HFFc6 (cell line): ENCODE results near the gene PPFIBP1. TPM values are rescaled to one million over a fixed set of nuclear protein-coding genes. Genes with fewer than 3 reads are reported as not detected.

ENCODE experiments used
- DNase-seq: peaks from one replicate; pipeline ENCODE4 v3.0.0-alpha.2; 2018
- H3K27ac Mint-ChIP-seq: 2 replicates; pipeline ENCODE4 v1.8.0; 2020; ENCODE audit warnings: mild to moderate bottlenecking, mixed read lengths
- H3K27me3 Mint-ChIP-seq: 2 replicates; pipeline ENCODE4 v1.8.0; 2021; ENCODE audit warnings: mild to moderate bottlenecking, moderate library complexity, mixed read lengths; ENCODE audit not compliant: insufficient read depth
- H3K36me3 Mint-ChIP-seq: 2 replicates; pipeline ENCODE4 v1.8.0; 2021; ENCODE audit warnings: low read depth, mixed read lengths
- H3K4me1 Mint-ChIP-seq: 2 replicates; pipeline ENCODE4 v1.8.0; 2020; ENCODE audit warnings: low read depth, mixed read lengths
- H3K4me3 Mint-ChIP-seq: 2 replicates; pipeline ENCODE4 v1.8.0; 2020; ENCODE audit warnings: mild to moderate bottlenecking, moderate library complexity, mixed read lengths
- H3K9me3 Mint-ChIP-seq: 2 replicates; pipeline ENCODE4 v1.8.0; 2020; ENCODE audit warnings: mild to moderate bottlenecking, mixed read lengths
- CTCF ChIP-seq: fragments of 200-600 bp; sonication (generic); IDR thresholded peaks from 2 replicates; pipeline ENCODE4 v1.5.0; 2021; ENCODE audit warnings: antibody characterized with exemption, mild to moderate bottlenecking
- total RNA-seq, 6 experiments: library from RNA; stranded (reverse); fragmentation: NEBNext Ultra II Directional; extraction: Animal tissue kit (Norgen Biotek cat#: 25700); gene quantifications; 2 replicates in 1 of 6; 3 replicates in 5 of 6; pipeline ENCODE4 v1.2.3, GENCODE V29; 2021

Gene PPFIBP1
- total RNA-seq, 6 experiments from 2014 or later, result 79.1 to 104 (median 92.0) TPM

DNA sequence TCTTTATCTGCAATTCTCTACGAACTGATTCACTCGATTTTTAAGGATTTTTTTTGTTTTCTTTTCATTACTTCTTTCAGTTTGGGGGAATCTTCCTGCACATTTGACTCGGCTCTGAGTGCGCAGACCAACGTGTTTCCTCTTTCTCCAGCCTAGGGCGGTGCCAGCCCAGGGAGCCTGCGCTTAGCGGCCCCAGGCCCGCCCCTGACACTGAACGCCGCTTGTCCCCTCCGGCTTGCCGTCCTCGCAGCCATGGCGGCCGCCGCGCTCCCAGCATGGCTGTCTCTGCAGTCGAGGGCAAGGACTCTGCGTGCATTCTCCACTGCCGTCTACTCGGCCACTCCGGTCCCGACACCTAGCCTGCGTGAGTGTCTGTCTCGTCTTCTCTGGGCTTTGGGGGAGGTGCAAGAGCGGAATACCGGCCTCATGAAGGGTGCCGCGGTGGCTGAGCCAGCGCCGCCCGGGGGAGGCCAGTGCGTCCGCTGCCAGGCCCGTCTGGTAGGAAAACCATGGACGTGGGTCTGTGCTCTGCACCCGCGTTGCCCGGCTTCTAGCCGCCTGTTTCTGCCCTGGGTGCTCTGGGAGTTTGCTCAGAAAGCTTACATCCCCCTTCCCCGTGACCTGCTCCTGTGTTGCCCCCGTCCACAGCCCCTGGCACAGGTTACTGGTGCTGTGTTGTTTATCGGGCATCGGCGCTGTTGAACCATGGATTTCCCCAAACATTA lies 186.7 kb downstream of the PPFIBP1 start, which contains the start of gene MRPS35:
Gene MRPS35, plus strand, starts transcription at position 241 of the 725 bp plus-strand sequence. Its CDS starts 12 bp downstream, at position 253.
- Mint-ChIP-seq H3K4me1 (peaks cover 32% of the 10 kb centered on the region), H3K27me3 (peaks cover 2% of the 10 kb centered on the region), H3K4me3 (peak within 1 kb of the TSS; percentile 96), H3K9me3 (no peaks in the 10 kb centered on the region), H3K27ac (peak within 1 kb of the TSS; percentile 97), H3K36me3 (peaks cover 26% of the 10 kb centered on the region)
- DNase-seq, result peak; percentile 91
- no peak for TF ChIP-seq CTCF

GRCh38 chr12:27711317-27711682 lies 187.3 kb downstream of the PPFIBP1 start:
- H3K4me3 Mint-ChIP-seq, result peak overlapping the region; percentile 96
- peaks cover 29% of the 10 kb centered on the region for H3K36me3 Mint-ChIP-seq
- H3K9me3 Mint-ChIP-seq, result no peaks in the 10 kb centered on the region
- H3K4me1 Mint-ChIP-seq, result peaks cover 32% of the 10 kb centered on the region
- no peak for DNase-seq
- TF ChIP-seq CTCF, result no peak
- peak overlapping the region; percentile 97 for H3K27ac Mint-ChIP-seq
- peaks cover 2% of the 10 kb centered on the region for H3K27me3 Mint-ChIP-seq

DNA sequence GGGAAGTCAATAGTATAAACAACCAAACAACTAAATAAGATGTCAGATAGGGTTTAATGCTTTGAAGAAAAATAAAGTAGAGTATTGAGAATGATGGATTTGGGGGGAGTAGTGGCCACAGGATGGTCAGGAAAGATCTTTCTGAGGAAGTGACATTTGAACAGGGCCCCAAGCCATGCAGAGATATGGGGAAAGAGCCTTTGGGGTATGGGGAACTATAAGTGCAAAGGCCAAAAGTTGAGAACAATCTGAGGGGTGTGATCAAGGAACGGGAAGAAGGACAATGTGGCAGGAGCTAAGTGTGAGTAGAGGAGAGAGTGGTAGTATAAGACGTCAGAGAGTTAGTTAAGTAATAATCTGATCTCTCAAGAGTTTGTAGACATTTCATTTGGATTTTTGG lies 188.0 kb downstream of the PPFIBP1 start:
- Mint-ChIP-seq H3K27me3 (peaks cover 2% of the 10 kb centered on the region), H3K4me1 (peaks cover 32% of the 10 kb centered on the region), H3K9me3 (no peaks in the 10 kb centered on the region), H3K27ac (peak overlapping the region; percentile 97), H3K4me3 (peak overlapping the region; percentile 96), H3K36me3 (peaks cover 29% of the 10 kb centered on the region)
- no peak for TF ChIP-seq CTCF
- DNase-seq, result no peak

- H3K27ac Mint-ChIP-seq, result no peak overlapping the region
- H3K4me3 Mint-ChIP-seq, result no peak overlapping the region
- H3K36me3 Mint-ChIP-seq, result peaks cover 13% of the 10 kb centered on the region
Observed at GRCh38 chr12:27723212-27723611, 199.2 kb downstream of the PPFIBP1 start.

DNA sequence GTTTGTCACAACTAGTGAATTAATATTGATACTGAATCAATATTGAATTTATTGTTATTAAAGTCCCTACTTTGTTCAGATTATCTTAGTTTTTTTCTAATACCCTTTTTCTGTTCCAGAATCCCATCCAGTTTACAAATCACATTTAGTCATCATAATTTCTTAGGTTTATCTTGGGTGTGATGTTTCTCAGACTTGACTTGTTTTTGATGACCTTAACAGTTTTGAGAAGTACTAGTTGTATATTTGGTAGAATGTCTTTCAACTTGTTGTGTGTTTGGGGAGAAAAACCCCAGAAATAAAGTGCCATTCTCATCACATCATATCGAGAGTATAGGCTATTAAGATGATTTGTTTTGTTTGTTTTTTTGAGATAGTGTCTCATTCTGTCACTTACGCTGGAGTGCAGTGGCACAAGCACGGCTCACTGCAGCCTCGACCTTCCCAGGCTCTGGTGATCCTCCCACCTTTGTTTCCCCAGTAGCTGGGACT lies 206.1 kb downstream of the PPFIBP1 start:
- Mint-ChIP-seq H3K36me3 (peaks cover 18% of the 10 kb centered on the region), H3K27me3 (no peaks in the 10 kb centered on the region; the same call in 1 of the 2 replicates)

More at GRCh38 chr12:27723212-27723611, 199.2 kb downstream of the PPFIBP1 start:
- no peak for TF ChIP-seq CTCF
- H3K4me1 Mint-ChIP-seq, result no peaks in the 10 kb centered on the region
- DNase-seq, result no peak
- H3K27me3 Mint-ChIP-seq, result no peaks in the 10 kb centered on the region
- no peaks in the 10 kb centered on the region for H3K9me3 Mint-ChIP-seq

More for the DNA sequence above, 206.1 kb downstream of the PPFIBP1 start:
- Mint-ChIP-seq H3K27ac (no peak overlapping the region), H3K4me1 (peaks cover 5% of the 10 kb centered on the region; the same call in 1 of the 2 replicates), H3K9me3 (no peaks in the 10 kb centered on the region), H3K4me3 (no peak overlapping the region)
- no peak for TF ChIP-seq CTCF
- DNase-seq, result no peak
